ENCODE measurements around the gene RDH14. TPM values are rescaled to one million over a fixed set of nuclear protein-coding genes. Genes with fewer than 3 reads are reported as not detected.

Gene RDH14
- total and polyA plus RNA-seq, 2 of the 4 experiments (the other 2 are of a cell fraction) = 11.9 to 12.2 TPM

DNA sequence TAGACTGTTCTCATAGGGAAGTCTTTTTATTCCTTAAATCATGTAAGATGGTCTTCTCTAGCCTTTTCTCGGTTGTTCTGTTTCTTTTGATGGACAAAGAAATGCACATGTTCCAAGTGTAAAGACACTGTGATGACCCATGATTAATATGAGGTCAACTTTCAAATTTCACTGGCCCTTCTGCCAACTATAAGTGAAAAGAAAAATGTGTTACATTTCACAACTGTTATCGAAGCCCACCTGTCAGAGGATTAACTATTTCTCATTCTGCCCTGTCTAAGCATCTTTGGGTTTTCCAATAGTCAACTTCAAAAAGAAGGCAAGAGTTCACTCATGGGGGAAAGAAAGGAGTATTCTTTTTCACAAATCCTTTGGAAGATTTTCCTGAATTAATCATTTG, 3.3 kb downstream of the RDH14 start:
- ATAC-seq (ENCODE audit: low read depth) = no peak
- Histone ChIP-seq H3K23ac (ENCODE audit: low read depth, low read length) (no peak overlapping the region), H3K36me3 (ENCODE audit: control insufficient read depth, insufficient read depth, low read length) (peaks cover 6% of the 10 kb centered on the region), H3K18ac (ENCODE audit: low read depth, low read length) (no peak overlapping the region), H2BK20ac (ENCODE audit: low read depth, low read length) (no peak overlapping the region), H3K4me1 (ENCODE audit: control insufficient read depth, insufficient read depth, low read length) (peaks cover 4% of the 10 kb centered on the region; the same call in 1 of the 2 replicates), H3K27ac (ENCODE audit: insufficient read depth, low read length) (no peak overlapping the region), H3K4ac (ENCODE audit: low read depth, low read length) (no peak overlapping the region), H3K56ac (ENCODE audit: extremely low read depth, insufficient read depth, low read length) (no peak overlapping the region), H2AK5ac (ENCODE audit: low read depth, low read length) (no peak overlapping the region), H2BK5ac (ENCODE audit: low read depth, low read length, poor library complexity, severe bottlenecking) (no peak overlapping the region), H2BK120ac (ENCODE audit: low read depth, low read length) (no peak overlapping the region), H3K14ac (replicated peaks; ENCODE audit: low read depth, low read length) (no peak overlapping the region), H2BK15ac (ENCODE audit: low read depth, low read length) (no peak overlapping the region), H3K27me3 (ENCODE audit: control insufficient read depth, insufficient read depth, low read length) (no peaks in the 10 kb centered on the region), H3K9me3 (ENCODE audit: control insufficient read depth, insufficient read depth, low read length) (no peaks in the 10 kb centered on the region), H3K4me2 (ENCODE audit: low read depth, low read length) (no peak overlapping the region), H4K5ac (ENCODE audit: low read depth, low read length) (no peak overlapping the region), H2AFZ (replicated peaks; ENCODE audit: low read length, poor library complexity) (no peak overlapping the region), H2AK9ac (replicated peaks; ENCODE audit: low read depth, low read length, poor library complexity) (no peak overlapping the region), H3K9me1 (ENCODE audit: insufficient read depth, low read length) (no peaks in the 10 kb centered on the region; the same call in 1 of the 2 replicates), H3K79me1 (ENCODE audit: low read depth in 1 of 2, low read length in 2 of 2) (peaks cover 24 to 45% of the 10 kb centered on the region in 2 experiments), H4K20me1 (ENCODE audit: insufficient read depth, low read length) (no peaks in the 10 kb centered on the region), H4K8ac (ENCODE audit: low read depth in 2 of 2, low read length in 2 of 2) (no peak overlapping the region), H4K91ac (ENCODE audit: insufficient read depth, low read depth, low read length) (no peak overlapping the region), H3K4me3 (ENCODE audit: insufficient read depth, low read depth, low read length) (no peak overlapping the region), H3K9ac (ENCODE audit: low read depth, low read length) (no peak overlapping the region)
- dilution Hi-C loops (cut with HindIII; ENCODE audit: low sequenced_read_pairs, unreplicated experiment) = no loop called here
- no CpG with 5 or more reads among the region's 2 CpGs for WGBS, 2 experiments (ENCODE audit: extremely low coverage in 2 of 2, insufficient read length in 1 of 2)
- TF ChIP-seq NFE2L2 (IDR thresholded peaks at IDR 0.05; ENCODE audit: low read depth, low read length) = no peak
- no peak for TF ChIP-seq POLR2A (IDR thresholded peaks at IDR 0.05; ENCODE audit: low read depth, low read length)
- TF ChIP-seq MAZ (IDR thresholded peaks at IDR 0.05; ENCODE audit: borderline replicate concordance, low read depth, low read length) = no peak
- TF ChIP-seq, protein P1, sequence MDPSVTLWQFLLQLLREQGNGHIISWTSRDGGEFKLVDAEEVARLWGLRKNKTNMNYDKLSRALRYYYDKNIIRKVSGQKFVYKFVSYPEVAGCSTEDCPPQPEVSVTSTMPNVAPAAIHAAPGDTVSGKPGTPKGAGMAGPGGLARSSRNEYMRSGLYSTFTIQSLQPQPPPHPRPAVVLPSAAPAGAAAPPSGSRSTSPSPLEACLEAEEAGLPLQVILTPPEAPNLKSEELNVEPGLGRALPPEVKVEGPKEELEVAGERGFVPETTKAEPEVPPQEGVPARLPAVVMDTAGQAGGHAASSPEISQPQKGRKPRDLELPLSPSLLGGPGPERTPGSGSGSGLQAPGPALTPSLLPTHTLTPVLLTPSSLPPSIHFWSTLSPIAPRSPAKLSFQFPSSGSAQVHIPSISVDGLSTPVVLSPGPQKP (IDR thresholded peaks at IDR 0.05; ENCODE audit: borderline replicate concordance, low read depth, low read length) = no peak
- no peak for TF ChIP-seq RAD21 (IDR thresholded peaks at IDR 0.05; ENCODE audit: low read length)
- no peak for TF ChIP-seq FOS (IDR thresholded peaks at IDR 0.05; ENCODE audit: low read depth, low read length)
- TF ChIP-seq SMC3 (IDR thresholded peaks at IDR 0.05; ENCODE audit: low read depth, low read length) = no peak
- TF ChIP-seq MAFK (IDR thresholded peaks at IDR 0.05; ENCODE audit: low read depth, low read length) = no peak
- TF ChIP-seq, protein P2, sequence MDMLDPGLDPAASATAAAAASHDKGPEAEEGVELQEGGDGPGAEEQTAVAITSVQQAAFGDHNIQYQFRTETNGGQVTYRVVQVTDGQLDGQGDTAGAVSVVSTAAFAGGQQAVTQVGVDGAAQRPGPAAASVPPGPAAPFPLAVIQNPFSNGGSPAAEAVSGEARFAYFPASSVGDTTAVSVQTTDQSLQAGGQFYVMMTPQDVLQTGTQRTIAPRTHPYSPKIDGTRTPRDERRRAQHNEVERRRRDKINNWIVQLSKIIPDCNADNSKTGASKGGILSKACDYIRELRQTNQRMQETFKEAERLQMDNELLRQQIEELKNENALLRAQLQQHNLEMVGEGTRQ (IDR thresholded peaks at IDR 0.05; ENCODE audit: low read depth, low read length) = no peak
- no peak for TF ChIP-seq RFX5 (IDR thresholded peaks at IDR 0.05; ENCODE audit: low read depth, low read length)
- no peak for TF ChIP-seq BHLHE40 (IDR thresholded peaks at IDR 0.05; ENCODE audit: low read depth, low read length)
- no peak for TF ChIP-seq CHD1 (IDR thresholded peaks at IDR 0.05; ENCODE audit: low read depth, low read length)
- BruUV-seq (replicated peaks) = no TSS peak
- in situ Hi-C loops (cut with MboI; ENCODE audit: low sequenced_read_pairs) = no loop called here
- no peak for DNase-seq
- CTCF ChIA-PET = no interaction called here
- intact Hi-C loops (cut with micrococcal nuclease) = no loop called here
- POLR2A ChIA-PET (ENCODE audit: unreplicated experiment) = no interaction called here

All from IMR-90 (cell line).